ENCODE data around the gene CERS1.

- TF ChIP-seq CTCF (IDR thresholded peaks at IDR 0.05) (no peak), POLR2A (IDR thresholded peaks at IDR 0.05) (no peak), EP300 (IDR thresholded peaks at IDR 0.05) (no peak), POLR2AphosphoS5 (IDR thresholded peaks at IDR 0.05) (no peak)
These were observed 49.3 kb upstream of the CERS1 start for GRCh38 chr19:18945297-18945696.
